VCaP (cell line): ENCODE data around the gene ADAM19.

Experiments used
- H3K27ac ChIP-seq: fragments of 450-650 bp; 2 replicates; pipeline ENCODE4 v1.5.1; 2017
- TF ChIP-seq, protein P1 (sequence below): fragments of 450-650 bp; conservative IDR thresholded peaks from 2 replicates; pipeline ENCODE4 v1.5.1; 2017; ENCODE audit warnings: mild to moderate bottlenecking, moderate library complexity

Gene ADAM19

DNA sequence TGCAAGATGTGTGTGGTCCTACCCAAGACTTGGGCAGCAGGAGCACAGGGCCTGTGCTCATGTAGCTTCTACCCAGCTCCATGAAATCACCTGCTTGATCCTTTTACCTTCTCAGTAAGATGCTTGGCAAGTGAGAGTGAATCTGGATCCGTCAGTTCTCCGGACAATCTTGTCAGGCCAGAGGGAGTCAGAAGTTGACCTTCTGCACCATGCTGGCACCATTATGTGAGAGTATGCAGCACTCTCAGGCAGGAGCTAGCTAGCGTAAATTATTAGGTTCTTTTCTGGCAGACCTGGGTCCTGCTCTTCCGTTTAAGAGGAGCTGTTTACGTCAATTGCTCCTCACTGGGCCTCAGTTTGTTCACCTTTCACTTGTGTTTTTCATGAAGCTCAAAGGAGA, 37.0 kb upstream of the ADAM19 start:
- no peak overlapping the region for H3K27ac ChIP-seq
- TF ChIP-seq, protein P1, sequence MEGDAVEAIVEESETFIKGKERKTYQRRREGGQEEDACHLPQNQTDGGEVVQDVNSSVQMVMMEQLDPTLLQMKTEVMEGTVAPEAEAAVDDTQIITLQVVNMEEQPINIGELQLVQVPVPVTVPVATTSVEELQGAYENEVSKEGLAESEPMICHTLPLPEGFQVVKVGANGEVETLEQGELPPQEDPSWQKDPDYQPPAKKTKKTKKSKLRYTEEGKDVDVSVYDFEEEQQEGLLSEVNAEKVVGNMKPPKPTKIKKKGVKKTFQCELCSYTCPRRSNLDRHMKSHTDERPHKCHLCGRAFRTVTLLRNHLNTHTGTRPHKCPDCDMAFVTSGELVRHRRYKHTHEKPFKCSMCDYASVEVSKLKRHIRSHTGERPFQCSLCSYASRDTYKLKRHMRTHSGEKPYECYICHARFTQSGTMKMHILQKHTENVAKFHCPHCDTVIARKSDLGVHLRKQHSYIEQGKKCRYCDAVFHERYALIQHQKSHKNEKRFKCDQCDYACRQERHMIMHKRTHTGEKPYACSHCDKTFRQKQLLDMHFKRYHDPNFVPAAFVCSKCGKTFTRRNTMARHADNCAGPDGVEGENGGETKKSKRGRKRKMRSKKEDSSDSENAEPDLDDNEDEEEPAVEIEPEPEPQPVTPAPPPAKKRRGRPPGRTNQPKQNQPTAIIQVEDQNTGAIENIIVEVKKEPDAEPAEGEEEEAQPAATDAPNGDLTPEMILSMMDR, result no peak

DNA sequence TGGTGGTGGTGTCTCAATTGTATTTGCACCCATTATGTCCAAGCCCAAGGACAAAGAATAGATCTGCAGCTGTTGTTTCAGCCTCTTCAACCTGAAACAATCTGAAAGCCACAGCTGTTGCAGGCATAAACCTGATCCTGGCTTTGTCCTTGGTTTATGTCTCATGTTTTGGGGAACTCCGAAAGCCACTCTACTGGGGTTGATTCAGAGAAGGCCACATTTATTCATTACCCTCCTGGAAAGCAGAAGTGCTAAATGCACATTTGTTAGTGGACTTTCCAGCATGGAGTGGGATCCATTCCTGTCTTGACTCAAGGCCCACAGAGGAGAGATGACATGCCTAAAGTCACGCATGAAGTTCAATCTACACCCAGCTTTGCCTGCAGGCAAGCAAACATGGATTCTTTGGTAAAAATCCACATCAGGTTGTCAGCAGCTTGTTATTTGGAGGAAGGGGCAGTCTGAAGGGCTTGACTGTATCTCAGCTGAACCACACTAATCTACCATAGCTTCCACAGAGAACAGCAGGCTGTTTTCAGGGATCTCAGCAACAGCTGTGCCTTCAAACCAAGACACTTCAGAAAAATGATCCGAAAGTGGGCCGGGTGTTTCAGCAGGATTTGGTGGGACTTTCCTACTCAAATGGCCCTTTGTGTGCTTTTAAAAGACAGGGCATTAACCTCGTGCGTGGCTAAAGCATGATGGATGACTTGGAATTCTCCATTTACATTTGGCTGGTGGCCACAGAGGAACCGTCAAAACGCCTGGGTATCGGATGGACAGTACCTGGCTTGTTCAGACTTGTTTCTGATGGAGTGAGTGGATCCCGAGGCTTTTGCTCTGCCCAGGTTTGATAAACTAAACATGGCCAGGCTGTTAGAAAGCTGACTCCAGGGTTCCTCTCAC, 36.2 kb upstream of the ADAM19 start:
- TF ChIP-seq, protein P1, result no peak
- no peak overlapping the region for H3K27ac ChIP-seq

DNA sequence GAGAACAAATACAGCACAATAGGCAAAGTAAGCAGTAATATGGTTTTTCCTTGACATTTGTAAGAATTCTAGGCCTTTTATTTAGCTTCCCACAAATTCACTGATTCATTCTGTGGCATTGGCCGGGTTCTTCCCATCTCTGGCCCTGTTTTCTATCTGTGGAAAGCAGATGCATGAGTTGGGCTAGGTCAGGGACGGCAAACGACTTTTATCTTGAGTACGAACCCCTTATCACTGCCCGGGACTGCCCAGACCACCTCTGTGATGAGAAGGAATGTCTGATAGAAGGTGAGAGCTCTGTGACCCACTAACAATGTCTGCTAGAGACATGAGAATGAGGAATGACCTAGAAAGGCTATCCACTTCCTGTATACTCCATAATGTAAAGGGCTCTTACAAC, 35.4 kb upstream of the ADAM19 start:
- no peak overlapping the region for H3K27ac ChIP-seq
- TF ChIP-seq, protein P1, result no peak

DNA sequence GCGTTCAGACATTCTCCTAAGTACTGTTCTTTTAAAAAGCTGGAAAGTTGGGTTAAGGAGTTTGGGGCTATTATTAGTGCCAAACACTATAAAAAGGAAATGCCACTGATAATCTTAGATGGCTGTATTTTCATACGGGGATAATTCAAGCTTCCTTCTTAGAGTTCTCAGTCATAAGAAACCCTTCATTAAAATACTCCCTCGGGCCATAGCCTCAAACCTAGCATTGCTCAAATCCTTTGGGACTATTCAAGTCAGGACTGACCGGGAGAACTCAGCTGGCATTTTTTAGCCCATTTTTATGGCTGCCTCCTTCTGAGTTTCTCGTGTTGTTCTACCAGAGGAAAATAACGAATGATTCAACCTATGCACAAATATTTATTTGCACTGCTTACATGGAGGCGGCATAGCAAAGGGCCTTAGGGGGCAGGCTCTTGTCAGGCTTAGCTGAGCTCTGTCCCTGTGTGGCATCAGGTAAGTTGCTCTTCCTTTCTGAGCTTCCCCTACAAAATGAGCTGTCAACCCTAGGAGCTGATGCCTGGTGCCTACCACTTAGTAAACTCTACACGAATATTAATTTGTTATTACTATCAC, 33.5 kb upstream of the ADAM19 start:
- TF ChIP-seq, protein P1, result no peak
- H3K27ac ChIP-seq, result no peak overlapping the region

DNA sequence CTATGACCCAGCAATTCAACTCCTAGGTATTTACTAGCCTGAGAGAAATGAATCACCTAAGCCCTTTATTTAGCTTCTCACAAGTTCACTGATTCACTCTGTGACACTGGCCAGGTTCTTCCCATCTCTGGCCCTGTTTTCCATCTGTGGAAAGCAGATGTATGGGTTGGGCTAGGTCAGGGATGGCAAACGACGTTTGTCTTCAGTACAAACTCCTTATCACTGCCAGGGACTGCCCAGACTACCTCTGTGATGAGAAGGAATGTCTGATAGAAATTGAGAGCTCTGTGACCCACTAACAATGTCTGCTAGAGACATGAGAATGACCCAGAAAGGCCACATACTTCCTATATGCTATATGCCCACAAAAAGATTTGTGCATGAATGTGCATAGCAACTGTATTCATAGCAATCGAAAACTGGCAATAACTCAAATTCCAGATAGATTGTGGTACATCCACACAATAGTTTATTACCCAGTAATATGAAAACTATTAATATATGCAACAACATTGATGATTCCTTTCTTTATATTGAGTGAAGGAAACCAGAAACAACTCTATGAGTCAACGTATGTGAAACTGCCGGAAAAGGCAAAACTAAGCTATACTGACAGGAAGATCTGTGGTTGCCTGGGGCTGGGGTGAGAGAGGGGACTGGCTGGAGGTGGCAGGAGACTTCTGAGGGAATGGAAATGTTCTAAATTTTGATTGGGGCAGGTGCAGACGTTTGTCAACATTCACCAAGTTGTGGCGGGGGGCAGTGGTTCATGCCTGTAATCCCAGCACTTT, 32.0 kb upstream of the ADAM19 start:
- TF ChIP-seq, protein P1, result no peak
- H3K27ac ChIP-seq, result no peak overlapping the region

DNA sequence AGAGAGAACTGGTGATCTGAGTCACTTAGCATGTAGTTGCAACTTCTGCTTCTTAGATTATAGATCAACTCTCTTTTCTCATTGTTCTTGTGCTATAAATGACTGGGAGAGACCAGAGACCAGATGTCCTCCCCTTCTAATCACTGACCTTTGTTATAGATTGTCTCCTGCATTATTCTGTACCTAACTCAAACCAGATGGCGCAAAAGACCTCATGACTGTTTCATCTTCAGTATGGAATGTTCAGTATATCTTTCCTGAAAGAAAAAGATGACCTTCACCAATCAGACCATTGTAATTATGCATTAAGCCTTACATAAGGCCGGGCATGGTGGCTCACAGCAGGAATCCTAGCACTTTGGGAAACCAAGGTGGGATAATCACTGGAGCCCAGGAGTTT, 30.5 kb upstream of the ADAM19 start:
- no peak overlapping the region for H3K27ac ChIP-seq
- TF ChIP-seq, protein P1, result no peak
